HS-5 (cell line): ENCODE measurements around the gene UNC119B.

ENCODE experiments used
- DNase-seq: peaks from one replicate; pipeline ENCODE4 v3.0.0-alpha.2; 2012; ENCODE audit warnings: low read depth

The UNC119B gene

DNA sequence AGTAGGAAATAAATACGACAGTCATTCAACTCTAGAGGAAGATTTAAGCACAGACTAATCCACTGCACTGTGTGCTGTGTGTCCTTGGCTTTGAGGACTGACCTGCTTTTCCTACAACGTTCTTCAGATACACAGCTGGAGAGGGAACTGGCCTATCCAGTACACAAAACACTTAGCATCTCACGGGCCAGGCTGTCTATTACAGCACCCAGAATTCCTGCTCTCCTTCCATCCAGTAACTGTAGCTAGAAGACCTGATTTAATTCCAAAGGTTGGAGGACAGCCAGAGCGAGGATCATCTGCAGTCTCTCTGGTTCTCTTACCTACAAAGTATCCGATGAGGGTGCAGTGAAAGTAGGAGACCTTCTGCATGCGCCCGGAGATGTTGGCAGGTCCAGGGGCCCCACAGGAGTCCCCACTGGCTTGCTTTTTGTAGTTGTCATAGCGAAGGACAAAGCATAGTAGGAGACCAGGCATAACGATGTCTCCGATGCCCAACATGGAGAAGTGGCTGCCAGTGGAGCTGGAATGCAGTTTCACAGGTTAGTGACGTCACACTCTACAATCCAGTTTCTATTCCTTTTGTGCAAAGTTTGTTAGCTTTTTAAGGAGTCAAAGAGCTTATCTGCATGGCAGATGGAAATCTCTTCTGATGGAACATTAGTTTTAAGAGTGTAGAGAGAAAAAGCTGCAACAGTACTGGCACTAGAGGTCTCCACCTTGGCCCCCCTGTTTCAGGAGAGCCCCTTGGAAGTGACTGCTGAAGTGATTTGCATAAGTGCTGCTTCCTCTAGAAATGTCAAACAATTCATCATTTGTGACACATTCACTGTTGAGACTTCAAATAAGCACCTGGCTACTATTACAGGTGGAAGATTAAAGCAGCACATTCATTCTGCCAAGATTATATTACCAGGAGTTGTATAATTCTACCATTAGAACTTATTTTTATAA lies 57.1 kb downstream of the UNC119B start:
- DNase-seq = no peak

DNA sequence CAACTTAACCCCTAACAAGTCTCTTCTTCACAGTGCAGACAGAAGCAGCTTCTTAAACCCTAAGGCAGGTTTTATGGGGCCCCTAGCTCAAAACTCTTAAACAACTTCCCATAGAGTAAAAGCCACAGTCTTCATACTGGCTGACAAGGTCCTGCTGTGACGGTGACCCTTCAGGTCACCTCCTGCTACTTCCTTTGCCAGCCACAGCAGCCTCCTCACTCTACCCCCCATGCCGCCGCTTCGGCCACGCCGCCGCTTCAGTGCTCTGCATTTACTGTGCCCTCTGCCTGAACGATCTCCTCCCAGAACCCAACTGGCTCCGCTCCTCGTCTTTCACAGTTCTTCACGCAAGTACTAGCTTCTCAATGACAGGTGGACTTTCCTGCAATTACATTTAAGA lies 60.8 kb downstream of the UNC119B start:
- no peak for DNase-seq
